LoVo (cell line): Measurements from ENCODE around the gene NTPCR.

Source experiments
- DNase-seq: peaks from one replicate; pipeline ENCODE4 v3.0.0-alpha.2; 2016; ENCODE audit warnings: low spot score

Gene NTPCR

DNA sequence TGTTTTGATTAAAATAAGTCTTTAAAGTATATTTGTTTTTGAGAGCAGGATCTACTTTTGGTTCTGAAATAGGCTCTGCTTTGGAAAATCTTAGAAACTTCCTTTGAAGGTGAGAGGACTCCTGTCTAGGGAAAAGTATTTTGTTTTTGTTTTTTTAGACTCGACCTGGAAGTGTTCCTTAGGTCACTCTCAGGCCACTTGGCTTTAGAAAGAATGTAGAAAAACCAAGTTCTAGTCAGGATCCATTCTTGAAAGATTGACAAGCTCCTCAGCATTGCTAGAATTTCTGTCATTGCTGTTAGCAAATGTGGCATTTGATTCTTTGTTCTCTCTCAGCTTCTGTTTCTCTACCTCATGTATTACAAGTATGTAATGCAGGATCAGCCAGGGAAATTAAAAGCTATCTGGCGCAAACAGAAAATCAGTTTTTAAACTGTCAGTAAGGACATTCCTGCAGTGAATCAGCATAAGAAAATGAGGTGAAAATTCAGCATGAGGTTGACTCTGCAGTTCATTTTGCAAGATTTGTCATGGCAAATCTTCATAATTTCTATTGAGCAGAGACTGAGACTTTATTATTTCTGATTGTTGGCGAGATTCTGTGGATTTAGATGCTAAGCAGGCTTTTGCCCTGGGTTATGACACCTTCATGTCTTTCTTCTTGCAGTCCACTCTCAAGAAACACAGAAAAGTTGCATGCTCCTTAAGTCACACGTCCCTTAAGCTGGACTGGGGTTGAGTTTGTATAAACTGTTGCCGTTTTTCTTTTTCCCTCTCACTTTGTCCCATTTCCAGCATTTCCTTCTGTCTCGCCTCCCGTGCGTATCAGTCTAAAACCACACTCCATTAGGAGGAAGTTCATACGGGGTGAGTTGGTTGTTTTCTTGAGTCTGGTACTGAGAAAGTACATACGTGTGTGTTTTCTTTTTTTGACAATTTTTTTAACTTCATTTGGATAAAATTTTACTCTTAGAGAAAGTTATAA is 12.6 kb downstream of the NTPCR start:
- no peak for DNase-seq

GRCh38 chr1:232964601-232965000 is 14.2 kb downstream of the NTPCR start:
- no peak for DNase-seq

DNA sequence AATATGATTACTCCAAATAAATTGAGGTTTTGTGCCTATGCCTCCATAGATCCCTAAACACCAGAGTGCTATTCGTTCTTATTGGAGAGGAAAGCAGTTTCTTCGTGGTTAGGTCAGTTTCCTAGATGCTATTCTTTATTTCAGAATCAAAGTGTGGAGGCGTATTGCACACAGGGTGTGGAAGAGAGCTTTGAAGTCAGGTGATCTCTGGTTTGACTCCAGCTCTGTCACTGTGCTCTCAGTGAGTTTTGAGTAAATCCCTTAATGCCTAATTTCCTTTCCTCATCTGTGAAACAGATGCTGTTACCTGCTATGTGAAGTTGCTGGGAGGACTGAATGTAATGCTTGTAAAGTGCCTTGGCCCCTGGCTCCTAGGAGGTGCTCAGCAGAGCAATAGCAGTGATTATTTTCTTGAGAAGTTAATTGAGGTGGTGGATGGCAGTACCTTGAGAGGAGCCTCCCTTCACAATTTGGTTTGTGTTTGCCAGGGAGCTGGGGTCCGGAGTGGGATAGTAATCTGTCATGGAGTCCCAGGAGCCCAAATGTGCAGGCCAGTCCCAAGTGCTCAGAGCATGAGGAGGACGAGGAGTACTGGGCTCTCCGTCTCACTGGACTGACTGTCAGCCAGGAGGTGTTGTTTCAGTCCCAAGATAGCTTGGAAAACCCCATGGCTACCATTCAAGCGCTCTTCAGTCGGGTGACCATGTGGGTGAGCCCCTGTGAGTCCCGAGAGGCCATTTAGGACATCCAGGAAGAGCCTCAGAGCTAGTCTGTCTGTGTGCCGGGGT is 14.9 kb downstream of the NTPCR start:
- DNase-seq = no peak

GRCh38 chr1:232965912-232966217 is 15.5 kb downstream of the NTPCR start:
- DNase-seq = no peak

DNA sequence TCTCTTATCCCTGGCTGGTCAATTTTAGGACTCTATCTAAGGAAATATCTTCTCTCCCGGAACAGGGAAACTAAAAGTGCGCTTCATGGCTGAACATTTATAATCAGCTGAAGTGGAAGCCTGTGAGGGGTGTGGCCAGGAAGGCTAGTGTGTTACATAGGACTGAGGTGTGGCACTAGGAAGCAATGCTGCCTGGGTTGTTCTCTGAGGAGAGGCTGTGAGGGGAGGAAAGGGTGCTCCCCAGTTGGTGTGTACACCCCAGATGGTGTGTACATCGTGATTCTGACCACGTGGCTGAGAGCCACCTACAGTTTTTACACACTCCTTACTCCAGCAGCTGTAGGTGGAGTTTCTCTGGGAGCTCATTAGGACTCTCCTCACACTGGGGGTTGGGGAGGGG is 16.3 kb downstream of the NTPCR start:
- peak; percentile 22 for DNase-seq

GRCh38 chr1:232968391-232968790 is 18.0 kb downstream of the NTPCR start:
- DNase-seq = no peak

DNA sequence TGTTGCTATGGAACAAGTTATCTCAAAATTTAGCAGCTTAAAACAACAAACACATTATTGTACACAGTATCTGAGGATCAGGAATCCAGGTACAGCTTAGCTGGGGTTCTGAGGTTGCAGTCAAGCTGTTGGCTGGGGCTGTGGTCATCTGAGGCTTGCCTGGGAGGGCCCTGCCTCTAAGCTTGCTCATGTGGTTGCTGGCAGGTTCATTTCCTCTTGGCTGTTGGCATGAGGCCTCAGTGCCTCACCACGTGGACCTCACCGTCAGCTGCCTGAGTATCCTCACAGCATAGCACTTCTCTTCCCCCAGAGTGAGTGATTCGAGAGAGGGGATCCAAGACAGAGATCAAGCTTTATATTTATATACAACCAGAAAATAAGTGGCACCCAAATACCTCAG is 18.6 kb downstream of the NTPCR start:
- DNase-seq = no peak

DNA sequence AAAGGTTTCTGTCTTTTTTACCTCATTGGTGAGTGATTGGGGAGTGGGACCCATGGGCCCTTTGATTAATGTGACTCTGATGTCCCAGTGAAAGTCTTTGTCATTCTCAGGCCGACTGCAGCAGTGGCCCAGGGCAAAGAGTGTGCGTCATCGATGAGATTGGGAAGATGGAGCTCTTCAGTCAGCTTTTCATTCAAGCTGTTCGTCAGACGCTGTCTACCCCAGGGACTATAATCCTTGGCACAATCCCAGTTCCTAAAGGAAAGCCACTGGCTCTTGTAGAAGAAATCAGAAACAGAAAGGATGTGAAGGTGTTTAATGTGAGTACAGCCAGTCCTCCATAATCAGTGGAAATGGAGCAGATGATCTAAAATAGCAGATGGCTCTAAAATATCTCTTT is 19.4 kb downstream of the NTPCR start:
- DNase-seq = no peak

DNA sequence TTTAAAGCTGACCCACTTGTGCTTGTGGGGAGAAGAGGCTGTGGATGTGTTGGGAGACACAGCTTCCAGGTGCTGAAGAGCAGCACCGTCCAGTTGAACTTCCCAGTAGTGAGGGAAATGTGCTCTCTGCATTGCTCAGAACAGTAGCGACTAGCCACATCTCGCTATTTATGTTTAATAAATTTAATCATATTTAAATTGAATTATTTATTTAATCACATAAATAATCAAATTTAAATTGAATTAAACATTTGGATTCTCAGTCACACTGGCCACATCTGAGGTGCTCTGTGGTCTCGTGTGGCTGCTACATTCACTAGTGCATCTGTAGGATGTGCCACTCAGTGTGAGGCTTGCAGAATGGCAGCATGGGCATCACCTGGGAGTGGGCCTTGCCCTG is 20.1 kb downstream of the NTPCR start:
- no peak for DNase-seq

DNA sequence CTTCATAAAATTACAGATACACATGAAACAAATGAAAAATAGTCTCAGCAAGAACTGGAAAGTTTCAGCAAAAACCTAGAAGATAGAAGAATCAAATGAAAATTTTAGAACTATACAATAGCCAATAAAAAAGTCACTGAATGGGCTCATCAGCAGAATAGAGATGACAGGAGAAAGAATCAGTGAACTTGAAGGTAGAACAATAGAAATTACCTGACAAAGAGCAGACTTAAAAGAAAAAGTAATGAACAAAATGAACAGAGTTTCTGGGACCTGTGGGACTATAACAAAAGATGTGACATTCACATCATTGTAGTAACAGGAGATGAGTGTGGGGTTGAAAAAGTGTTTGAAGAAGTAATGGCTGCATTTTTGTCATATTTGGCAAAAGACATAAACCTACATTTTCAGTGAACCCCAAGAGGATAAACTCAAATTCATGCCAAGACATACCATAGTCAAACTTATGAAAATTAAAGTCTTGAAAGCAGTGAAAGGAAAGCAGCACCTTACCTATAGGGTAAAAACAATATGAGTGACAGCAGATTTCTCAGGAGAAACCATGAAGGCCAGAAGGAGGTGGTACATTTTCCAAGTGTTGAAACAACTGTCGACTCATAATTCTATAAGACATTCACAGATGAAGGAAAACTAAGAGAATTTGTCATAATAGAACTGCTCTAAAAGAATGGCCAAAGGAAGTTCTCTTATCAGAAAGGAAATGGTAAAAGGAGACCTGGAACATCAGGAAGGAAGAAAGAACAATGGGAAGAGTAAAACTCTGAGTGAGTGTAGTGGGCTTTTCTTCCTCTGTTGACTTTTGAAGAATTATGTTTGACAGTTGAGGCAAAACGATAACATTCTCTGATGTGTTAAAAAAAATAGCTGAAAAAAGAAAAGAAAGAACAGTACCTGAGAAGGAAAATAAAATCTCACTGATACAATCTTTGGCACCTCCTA is 23.5 kb downstream of the NTPCR start:
- DNase-seq = no peak

GRCh38 chr1:232974971-232975370 is 24.6 kb downstream of the NTPCR start:
- DNase-seq = no peak

GRCh38 chr1:232978091-232978634 is 27.8 kb downstream of the NTPCR start:
- DNase-seq = no peak

GRCh38 chr1:232978815-232979214 is 28.4 kb downstream of the NTPCR start:
- DNase-seq = no peak

DNA sequence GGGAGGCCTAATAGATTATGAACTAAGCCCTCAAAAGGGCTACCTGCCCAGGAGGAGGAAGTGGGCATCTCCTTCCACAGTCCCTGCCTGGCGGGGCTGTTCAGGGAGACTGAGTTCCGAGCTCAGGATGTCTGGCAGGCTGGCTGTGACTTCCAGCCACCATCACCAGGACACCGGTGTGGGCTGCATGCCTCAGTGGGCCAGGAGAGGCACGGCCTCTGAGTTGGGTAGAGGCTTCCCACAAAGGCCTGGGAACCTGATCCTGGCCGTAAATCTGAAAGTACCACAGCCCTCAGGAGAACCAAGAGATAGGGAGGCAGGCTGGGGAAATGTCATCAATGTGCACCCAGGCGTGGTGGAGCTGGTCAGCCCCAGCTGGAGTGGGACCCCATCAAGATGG is 29.1 kb downstream of the NTPCR start:
- no peak for DNase-seq

DNA sequence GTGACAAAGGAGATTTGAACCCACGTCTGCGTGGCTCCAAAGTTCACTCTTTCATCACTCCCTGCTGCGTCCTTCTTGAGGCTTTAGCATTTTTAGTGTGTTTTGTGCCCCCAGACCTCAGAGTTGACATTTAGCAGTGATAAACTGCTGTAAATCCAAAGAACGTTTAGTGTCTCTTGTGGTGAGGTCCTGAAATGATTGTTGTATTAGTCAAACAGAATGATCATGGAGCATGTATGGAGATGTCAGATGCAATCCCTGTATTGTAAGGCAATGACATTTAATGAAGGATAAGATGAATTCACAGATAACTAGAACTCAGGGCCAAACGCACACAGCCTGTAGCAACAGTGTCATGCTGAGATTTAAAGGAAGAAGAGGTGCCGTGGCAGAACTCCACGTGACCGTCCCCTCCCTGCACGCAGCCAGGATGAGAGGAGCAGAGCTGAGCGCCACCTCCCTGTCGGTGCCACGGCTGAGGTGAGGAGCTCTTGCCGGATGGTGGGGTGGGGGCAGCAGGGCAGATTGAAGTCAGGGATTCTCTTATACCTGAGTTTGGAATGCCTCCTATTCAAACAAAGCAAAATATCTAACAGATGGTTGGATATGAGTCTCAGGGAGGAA is 30.1 kb downstream of the NTPCR start:
- DNase-seq = no peak

- DNase-seq = no peak
Measured at GRCh38 chr1:232980986-232981560, 30.7 kb downstream of the NTPCR start.

DNA sequence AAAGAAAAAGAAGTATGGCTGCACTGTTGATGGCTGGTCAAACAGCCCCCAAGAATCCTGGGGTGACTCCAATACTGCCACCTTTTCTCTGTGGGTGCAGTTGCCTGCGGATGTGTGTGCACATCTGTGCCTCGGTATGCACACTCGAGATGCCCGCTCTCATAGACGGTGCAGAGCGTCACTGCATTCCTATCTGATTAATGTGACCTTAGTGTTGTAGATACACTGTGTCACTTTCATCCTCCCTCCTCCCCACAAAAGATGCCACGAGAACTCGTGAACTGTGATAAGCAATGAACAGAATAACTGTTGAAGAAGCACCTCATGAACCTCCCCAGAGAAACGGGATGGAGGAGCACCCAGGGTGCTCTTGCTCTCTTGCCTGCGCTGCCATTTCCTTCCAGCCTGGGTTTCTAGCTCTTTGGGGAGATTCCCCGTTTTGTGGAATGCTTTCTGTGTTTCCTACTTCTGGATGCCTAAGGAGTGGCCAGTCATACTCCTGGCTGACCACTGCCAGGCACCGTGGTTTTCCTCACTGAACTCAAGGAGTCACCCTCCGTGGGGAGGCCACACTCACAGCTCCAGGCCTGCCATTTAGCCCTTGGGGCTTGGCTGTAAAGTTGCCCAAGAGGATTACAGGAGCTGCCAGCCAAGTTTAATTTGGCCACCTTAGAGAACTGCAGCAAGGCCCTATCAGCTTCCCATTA is 32.0 kb downstream of the NTPCR start:
- DNase-seq = no peak

GRCh38 chr1:232983375-232983774 is 33.0 kb downstream of the NTPCR start:
- DNase-seq = no peak

- no peak for DNase-seq
Measured at GRCh38 chr1:232983817-232984567, 33.6 kb downstream of the NTPCR start.
